MCF 10A (cell line): ENCODE results near the gene CAVIN1. TPM values are rescaled to one million over a fixed set of nuclear protein-coding genes. Genes with fewer than 3 reads are reported as not detected.

Source experiments
- BruUV-seq: library from RNA; stranded (reverse); fragments of 400-500 nt; replicated peaks from 2 replicates; lab custom pipeline; 2021; lab: Mats Ljungman, UMichigan
- CTCF ChIA-PET: fragments of 300-600 bp; sonication (Branson Sonifier 250); formaldehyde crosslinking; extraction: SDS; loops from one replicate; lab custom pipeline; 2021; ENCODE audit warnings: antibody characterized with exemption, inconsistent platforms; lab: Yijun Ruan, JAX
- POLR2A ChIA-PET: fragments of 300-600, 350-650 bp; sonication (Branson Sonifier 250); formaldehyde crosslinking; extraction: SDS; loops from one replicate; lab custom pipeline; 2020; ENCODE audit warnings: antibody characterized with exemption, inconsistent platforms; lab: Yijun Ruan, JAX
- DNase-seq: peaks from one replicate; pipeline ENCODE4 v3.0.0-alpha.2; 2018; ENCODE audit not compliant: unreplicated experiment
- H3K27ac Mint-ChIP-seq: one replicate; pipeline ENCODE4 v1.8.0; 2022; ENCODE audit warnings: mild to moderate bottlenecking, low read depth, mixed read lengths; ENCODE audit not compliant: unreplicated experiment
- H3K27me3 Mint-ChIP-seq: one replicate; pipeline ENCODE4 v1.8.0; 2022; ENCODE audit warnings: mixed read lengths; ENCODE audit not compliant: insufficient read depth, unreplicated experiment
- H3K36me3 Mint-ChIP-seq: one replicate; pipeline ENCODE4 v1.8.0; 2022; ENCODE audit warnings: mild to moderate bottlenecking, moderate library complexity, mixed read lengths; ENCODE audit not compliant: insufficient read depth, unreplicated experiment
- H3K4me1 Mint-ChIP-seq: one replicate; pipeline ENCODE4 v1.8.0; 2022; ENCODE audit warnings: mixed read lengths; ENCODE audit not compliant: insufficient read depth, unreplicated experiment
- H3K4me3 Mint-ChIP-seq: one replicate; pipeline ENCODE4 v1.8.0; 2022; ENCODE audit warnings: mild to moderate bottlenecking, moderate library complexity, mixed read lengths; ENCODE audit not compliant: unreplicated experiment
- H3K9me3 Mint-ChIP-seq: one replicate; pipeline ENCODE4 v1.8.0; 2022; ENCODE audit warnings: mixed read lengths; ENCODE audit not compliant: unreplicated experiment
- intact Hi-C: fragments of 100-400 bp; cut with micrococcal nuclease; formaldehyde crosslinking; loops from 2 replicates; pipeline ENCODE4 v1.14.1; 2022
- total RNA-seq: library from RNA; stranded (reverse); gene quantifications from 2 replicates; pipeline ENCODE4 v1.2.3, GENCODE V29; 2022
- TF ChIP-seq, protein P1 (sequence below): fragments of 200-600 bp; IDR thresholded peaks from one replicate; pipeline ENCODE4 v1.8.0; 2022; ENCODE audit warnings: antibody characterized with exemption, mild to moderate bottlenecking; ENCODE audit not compliant: unreplicated experiment

Gene CAVIN1
- total RNA-seq, 1 experiment from 2014 or later, result 143 TPM

DNA sequence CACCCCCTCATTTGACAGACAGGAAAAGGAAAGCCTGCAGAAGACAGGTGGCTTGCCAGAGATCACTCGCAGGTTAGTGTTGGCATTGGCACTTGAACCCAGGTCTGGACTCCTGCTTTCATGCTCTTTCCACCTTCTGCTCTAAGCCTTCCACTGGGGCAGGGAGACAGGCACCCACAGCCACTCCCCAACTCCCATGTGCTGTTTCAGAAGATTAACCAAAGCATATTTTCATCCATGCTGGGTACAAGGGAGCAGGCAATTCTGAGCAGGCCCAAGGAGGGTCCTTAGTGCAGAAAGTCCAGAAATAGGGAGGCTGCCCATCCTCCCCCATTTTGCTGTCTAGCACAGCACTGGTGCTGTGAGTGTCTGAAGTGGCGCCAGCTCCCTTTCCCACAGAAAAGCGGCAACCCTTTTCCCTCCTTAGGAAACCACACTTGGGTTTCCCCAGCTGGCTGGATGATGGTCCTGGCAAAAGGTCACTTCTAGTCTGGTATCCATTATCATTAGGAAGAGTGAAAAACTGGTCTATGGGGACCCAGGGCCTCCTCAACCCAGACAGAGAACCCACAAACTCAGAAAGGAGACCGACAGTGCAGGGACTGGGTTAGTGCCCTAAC, 2.0 kb upstream of the CAVIN1 start:
- no peak for DNase-seq
- Mint-ChIP-seq H3K36me3 (peaks cover 19% of the 10 kb centered on the region), H3K4me3 (no peak overlapping the region), H3K4me1 (peaks cover 21% of the 10 kb centered on the region), H3K27me3 (no peaks in the 10 kb centered on the region), H3K9me3 (no peaks in the 10 kb centered on the region), H3K27ac (no peak overlapping the region)
- BruUV-seq, result no TSS peak
- ChIA-PET POLR2A (interaction anchor here (2.8 to 10.2 kb wide), 5 partner anchors 15 to 111 kb away, joined by 15 to 273 read pairs (median 36); partner anchors contain the start of gene NAGLU), CTCF (interaction anchor here (0.6 to 1.1 kb wide), 2 partner anchors 92 to 170 kb away, joined by 3 read pairs; no protein-coding TSS in a partner anchor)
- TF ChIP-seq, protein P1, sequence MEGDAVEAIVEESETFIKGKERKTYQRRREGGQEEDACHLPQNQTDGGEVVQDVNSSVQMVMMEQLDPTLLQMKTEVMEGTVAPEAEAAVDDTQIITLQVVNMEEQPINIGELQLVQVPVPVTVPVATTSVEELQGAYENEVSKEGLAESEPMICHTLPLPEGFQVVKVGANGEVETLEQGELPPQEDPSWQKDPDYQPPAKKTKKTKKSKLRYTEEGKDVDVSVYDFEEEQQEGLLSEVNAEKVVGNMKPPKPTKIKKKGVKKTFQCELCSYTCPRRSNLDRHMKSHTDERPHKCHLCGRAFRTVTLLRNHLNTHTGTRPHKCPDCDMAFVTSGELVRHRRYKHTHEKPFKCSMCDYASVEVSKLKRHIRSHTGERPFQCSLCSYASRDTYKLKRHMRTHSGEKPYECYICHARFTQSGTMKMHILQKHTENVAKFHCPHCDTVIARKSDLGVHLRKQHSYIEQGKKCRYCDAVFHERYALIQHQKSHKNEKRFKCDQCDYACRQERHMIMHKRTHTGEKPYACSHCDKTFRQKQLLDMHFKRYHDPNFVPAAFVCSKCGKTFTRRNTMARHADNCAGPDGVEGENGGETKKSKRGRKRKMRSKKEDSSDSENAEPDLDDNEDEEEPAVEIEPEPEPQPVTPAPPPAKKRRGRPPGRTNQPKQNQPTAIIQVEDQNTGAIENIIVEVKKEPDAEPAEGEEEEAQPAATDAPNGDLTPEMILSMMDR, result no peak
- intact Hi-C loops, result loop anchor here (5.0 kb wide), 2 partner anchors 38 to 103 kb away; partner anchors contain the start of gene STAT3

DNA sequence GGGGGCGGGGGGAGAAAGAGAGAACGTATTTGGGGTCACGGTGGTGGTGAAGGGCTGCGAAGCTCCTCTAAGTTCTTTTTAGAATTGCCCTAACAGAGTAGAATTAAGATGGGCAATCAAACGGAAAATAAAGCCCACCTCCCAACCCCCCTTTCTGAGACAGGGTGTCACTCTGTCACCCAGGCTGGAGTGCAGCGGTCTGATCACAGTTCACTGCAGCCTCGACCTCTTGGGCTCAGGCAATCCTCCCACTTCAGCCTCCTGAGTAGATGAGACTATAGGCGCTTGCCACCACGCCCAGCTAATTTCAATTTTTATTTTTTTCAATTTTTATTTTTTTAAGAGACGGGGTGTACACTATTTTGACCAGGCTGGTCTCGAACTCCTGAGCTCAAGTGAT, 710 bp upstream of the CAVIN1 start:
- Mint-ChIP-seq H3K9me3 (no peaks in the 10 kb centered on the region), H3K4me1 (peaks cover 28% of the 10 kb centered on the region), H3K27me3 (no peaks in the 10 kb centered on the region), H3K27ac (peak overlapping the region; percentile 88), H3K36me3 (peaks cover 19% of the 10 kb centered on the region), H3K4me3 (peak overlapping the region; percentile 96)
- ChIA-PET POLR2A (interaction anchor here (0.7 to 10.2 kb wide), 27 partner anchors 9 to 735 kb away, joined by 3 to 273 read pairs (median 8); partner anchors contain the start of genes DNAJC7, NAGLU, PLEKHH3 and RPL27), CTCF (interaction anchor here (0.6 to 3.5 kb wide), 10 partner anchors 9 to 976 kb away, joined by 3 to 18 read pairs (median 4); no protein-coding TSS in a partner anchor)
- no peak for DNase-seq
- TSS peak; percentile 24 for BruUV-seq
- intact Hi-C loops, result loop anchor here (1.0 to 5.0 kb wide), 4 partner anchors 14 to 101 kb away; partner anchors contain the start of gene STAT3
- TF ChIP-seq, protein P1, result no peak

DNA sequence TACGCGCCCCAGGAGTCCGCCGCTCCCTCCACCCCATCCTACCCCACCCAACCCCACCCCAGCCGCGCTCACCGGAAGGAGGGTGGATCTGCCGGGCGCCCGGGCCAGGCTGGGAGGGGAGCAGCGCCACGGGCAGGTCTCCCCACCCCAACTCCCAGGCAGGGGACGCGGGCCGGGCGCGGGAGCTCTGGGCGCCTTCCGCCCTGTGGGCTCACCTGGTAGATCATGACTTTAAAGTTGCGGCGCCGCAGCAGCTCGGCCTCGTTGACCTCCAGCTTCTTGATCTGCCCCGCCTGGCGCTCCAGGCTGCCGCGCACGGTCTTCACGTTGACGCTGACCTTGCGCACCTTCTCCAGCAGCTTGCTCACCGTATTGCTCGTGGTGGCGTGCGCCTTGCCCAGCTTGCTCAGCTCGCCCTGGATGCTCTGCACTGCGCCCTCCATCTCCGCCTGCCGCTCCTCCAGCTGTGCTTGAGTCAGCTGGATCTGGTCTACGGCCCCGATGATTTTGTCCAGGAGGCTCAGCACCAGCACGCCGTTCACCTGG, 571 bp downstream of the CAVIN1 start:
- H3K27me3 Mint-ChIP-seq, result no peaks in the 10 kb centered on the region
- peaks cover 13% of the 10 kb centered on the region for H3K36me3 Mint-ChIP-seq
- ChIA-PET CTCF (interaction anchor here (0.6 to 3.5 kb wide), 9 partner anchors 13 to 104 kb away, joined by 3 to 18 read pairs (median 5); no protein-coding TSS in a partner anchor), POLR2A (interaction anchor here (0.5 to 10.2 kb wide), 44 partner anchors 10 to 734 kb away, joined by 3 to 273 read pairs (median 4); partner anchors contain the start of genes CNP, DNAJC7, JUP and NAGLU)
- DNase-seq, result peak; percentile 59
- TF ChIP-seq, protein P1, result no peak
- intact Hi-C loops, result loop anchor here (5.0 kb wide), 2 partner anchors 35 to 100 kb away; partner anchors contain the start of gene STAT3
- BruUV-seq, result TSS peak; percentile 88
- peak overlapping the region; percentile 96 for H3K4me3 Mint-ChIP-seq
- H3K27ac Mint-ChIP-seq, result peak overlapping the region; percentile 88
- peaks cover 20% of the 10 kb centered on the region for H3K4me1 Mint-ChIP-seq
- H3K9me3 Mint-ChIP-seq, result no peaks in the 10 kb centered on the region
